Measurements from ENCODE around the gene TRAPPC14.

DNA sequence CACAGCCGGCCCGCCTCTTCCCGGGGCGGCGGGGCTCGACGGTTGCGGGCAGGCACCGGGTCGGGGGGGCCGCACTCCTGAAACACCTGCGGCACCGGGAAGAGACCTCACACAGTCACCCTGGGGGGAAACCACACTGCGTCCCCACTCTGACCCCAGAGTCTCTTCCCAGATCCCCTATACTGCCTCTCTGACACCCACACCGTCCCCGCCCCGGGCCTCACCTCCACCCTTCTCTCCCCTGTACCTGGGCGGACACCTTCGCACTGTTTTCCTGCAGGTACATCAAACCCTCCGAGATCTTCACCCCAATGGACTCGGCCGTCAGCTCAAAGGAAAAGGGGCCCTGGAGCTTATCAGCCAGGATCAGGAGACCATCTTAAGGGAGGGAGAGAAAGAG is 13.3 kb upstream of the TRAPPC14 start:
- TF ChIP-seq POLR2A (IDR thresholded peaks at IDR 0.05) (no peak), EP300 (IDR thresholded peaks at IDR 0.05) (no peak), POLR2AphosphoS5 (IDR thresholded peaks at IDR 0.05) (no peak)
- TF ChIP-seq, protein P1, sequence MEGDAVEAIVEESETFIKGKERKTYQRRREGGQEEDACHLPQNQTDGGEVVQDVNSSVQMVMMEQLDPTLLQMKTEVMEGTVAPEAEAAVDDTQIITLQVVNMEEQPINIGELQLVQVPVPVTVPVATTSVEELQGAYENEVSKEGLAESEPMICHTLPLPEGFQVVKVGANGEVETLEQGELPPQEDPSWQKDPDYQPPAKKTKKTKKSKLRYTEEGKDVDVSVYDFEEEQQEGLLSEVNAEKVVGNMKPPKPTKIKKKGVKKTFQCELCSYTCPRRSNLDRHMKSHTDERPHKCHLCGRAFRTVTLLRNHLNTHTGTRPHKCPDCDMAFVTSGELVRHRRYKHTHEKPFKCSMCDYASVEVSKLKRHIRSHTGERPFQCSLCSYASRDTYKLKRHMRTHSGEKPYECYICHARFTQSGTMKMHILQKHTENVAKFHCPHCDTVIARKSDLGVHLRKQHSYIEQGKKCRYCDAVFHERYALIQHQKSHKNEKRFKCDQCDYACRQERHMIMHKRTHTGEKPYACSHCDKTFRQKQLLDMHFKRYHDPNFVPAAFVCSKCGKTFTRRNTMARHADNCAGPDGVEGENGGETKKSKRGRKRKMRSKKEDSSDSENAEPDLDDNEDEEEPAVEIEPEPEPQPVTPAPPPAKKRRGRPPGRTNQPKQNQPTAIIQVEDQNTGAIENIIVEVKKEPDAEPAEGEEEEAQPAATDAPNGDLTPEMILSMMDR (IDR thresholded peaks at IDR 0.05): no peak

Measured in sigmoid colon (tissue), 4 donors.